Measurements from ENCODE around the gene CCDC85A. TPM values are rescaled to one million over a fixed set of nuclear protein-coding genes. Genes with fewer than 3 reads are reported as not detected.

Gene CCDC85A
- total and polyA plus RNA-seq, 2 of the 4 experiments (the other 2 are of a cell fraction): 1.1 to 2.2 TPM

GRCh38 chr2:56209701-56210100, 25.9 kb downstream of the CCDC85A start:
- Histone ChIP-seq H3K4me3 (ENCODE audit: insufficient read depth, low read depth, low read length) (no peak overlapping the region), H2BK20ac (ENCODE audit: low read depth, low read length) (no peak overlapping the region), H4K20me1 (ENCODE audit: insufficient read depth, low read length) (no peaks in the 10 kb centered on the region), H3K9ac (ENCODE audit: low read depth, low read length) (no peak overlapping the region), H4K8ac (ENCODE audit: low read depth in 2 of 2, low read length in 2 of 2) (no peak overlapping the region), H3K18ac (ENCODE audit: low read depth, low read length) (no peak overlapping the region), H3K56ac (ENCODE audit: extremely low read depth, insufficient read depth, low read length) (no peak overlapping the region), H3K9me1 (ENCODE audit: insufficient read depth, low read length) (no peaks in the 10 kb centered on the region), H3K9me3 (ENCODE audit: control insufficient read depth, insufficient read depth, low read length) (no peaks in the 10 kb centered on the region), H2AFZ (replicated peaks; ENCODE audit: low read length, poor library complexity) (no peak overlapping the region), H2BK15ac (ENCODE audit: low read depth, low read length) (no peak overlapping the region), H3K23ac (ENCODE audit: low read depth, low read length) (no peak overlapping the region), H4K91ac (ENCODE audit: insufficient read depth, low read depth, low read length) (no peak overlapping the region), H3K27me3 (ENCODE audit: control insufficient read depth, insufficient read depth, low read length) (no peaks in the 10 kb centered on the region), H3K14ac (replicated peaks; ENCODE audit: low read depth, low read length) (no peak overlapping the region), H3K79me1 (ENCODE audit: low read depth in 1 of 2, low read length in 2 of 2) (no peaks in the 10 kb centered on the region), H2BK120ac (ENCODE audit: low read depth, low read length) (no peak overlapping the region), H2AK5ac (ENCODE audit: low read depth, low read length) (no peak overlapping the region), H3K27ac (ENCODE audit: insufficient read depth, low read length) (no peak overlapping the region), H3K36me3 (ENCODE audit: control insufficient read depth, insufficient read depth, low read length) (no peaks in the 10 kb centered on the region), H3K4ac (ENCODE audit: low read depth, low read length) (no peak overlapping the region), H3K4me2 (ENCODE audit: low read depth, low read length) (no peak overlapping the region), H2BK5ac (ENCODE audit: low read depth, low read length, poor library complexity, severe bottlenecking) (no peak overlapping the region), H3K4me1 (ENCODE audit: control insufficient read depth, insufficient read depth, low read length) (no peaks in the 10 kb centered on the region), H4K5ac (ENCODE audit: low read depth, low read length) (no peak overlapping the region), H2AK9ac (replicated peaks; ENCODE audit: low read depth, low read length, poor library complexity) (no peak overlapping the region)
- CTCF ChIA-PET: no interaction called here
- no peak for ATAC-seq (ENCODE audit: low read depth)
- POLR2A ChIA-PET (ENCODE audit: unreplicated experiment): no interaction called here
- TF ChIP-seq MAFK (IDR thresholded peaks at IDR 0.05; ENCODE audit: low read depth, low read length) (no peak), RCOR1 (IDR thresholded peaks at IDR 0.05; ENCODE audit: insufficient replicate concordance, low read length) (no peak), NFE2L2 (IDR thresholded peaks at IDR 0.05; ENCODE audit: low read depth, low read length) (no peak), MAZ (IDR thresholded peaks at IDR 0.05; ENCODE audit: borderline replicate concordance, low read depth, low read length) (no peak), CTCF (conservative IDR thresholded peaks at IDR 0.05; ENCODE audit: low read depth, low read length) (no peak), RAD21 (IDR thresholded peaks at IDR 0.05; ENCODE audit: low read length) (no peak), POLR2A (IDR thresholded peaks at IDR 0.05; ENCODE audit: low read depth, low read length) (no peak), USF2 (IDR thresholded peaks at IDR 0.05; ENCODE audit: low read depth, low read length) (no peak), CHD1 (IDR thresholded peaks at IDR 0.05; ENCODE audit: low read depth, low read length) (no peak), ELK1 (IDR thresholded peaks at IDR 0.05; ENCODE audit: borderline replicate concordance, low read depth, low read length) (no peak), RFX5 (IDR thresholded peaks at IDR 0.05; ENCODE audit: low read depth, low read length) (no peak), FOS (IDR thresholded peaks at IDR 0.05; ENCODE audit: low read depth, low read length) (no peak), BHLHE40 (IDR thresholded peaks at IDR 0.05; ENCODE audit: low read depth, low read length) (no peak), CEBPB (IDR thresholded peaks at IDR 0.05; ENCODE audit: low read depth, low read length) (no peak), MXI1 (IDR thresholded peaks at IDR 0.05; ENCODE audit: borderline replicate concordance, low read depth, low read length) (no peak), SMC3 (IDR thresholded peaks at IDR 0.05; ENCODE audit: low read depth, low read length) (no peak)
- 33% methylated on average over 1 of the region's 1 CpG; no CpG with 5 or more reads in 1 of the 2 experiments for WGBS, 2 experiments (ENCODE audit: extremely low coverage in 2 of 2, insufficient read length in 1 of 2)
- no peak for DNase-seq
- BruUV-seq (replicated peaks): no TSS peak
- intact Hi-C loops (cut with micrococcal nuclease) (no loop called here), dilution Hi-C loops (cut with HindIII; ENCODE audit: low sequenced_read_pairs, unreplicated experiment) (no loop called here), in situ Hi-C loops (cut with MboI; ENCODE audit: low sequenced_read_pairs) (no loop called here)

Measured in IMR-90 (cell line).